NCI-H748 treated with DMSO at 0.1 percent for 48 hours (cell line): Measurements from ENCODE around the gene HMCN2.
"Not testable (repeated sequence)": the region's sequence is repeated elsewhere in the genome, so short reads cannot be mapped to it uniquely, and the experiment has no call there.

Experiments
- DNase-seq: peaks from one replicate; lab custom pipeline; 2025; lab: John Stamatoyannopoulos, UW

The HMCN2 gene

GRCh38 chr9:130432796-130433167, 167.2 kb downstream of the HMCN2 start:
- DNase-seq: no peak

- DNase-seq: peak; percentile 26
Observed at GRCh38 chr9:130433168-130433946, 167.8 kb downstream of the HMCN2 start.

- no peak for DNase-seq
Observed at GRCh38 chr9:130433947-130434262, 168.3 kb downstream of the HMCN2 start.

GRCh38 chr9:130434656-130435055, 169.1 kb downstream of the HMCN2 start:
- not testable (repeated sequence) for DNase-seq

- DNase-seq: no peak
Observed at GRCh38 chr9:130437011-130437789, 171.6 kb downstream of the HMCN2 start.

GRCh38 chr9:130438382-130438981, 172.9 kb downstream of the HMCN2 start:
- no peak for DNase-seq

GRCh38 chr9:130441031-130441430, 175.5 kb downstream of the HMCN2 start:
- DNase-seq: no peak

- DNase-seq: no peak
Observed at GRCh38 chr9:130442746-130443455, 177.3 kb downstream of the HMCN2 start.

GRCh38 chr9:130443456-130443801, 177.9 kb downstream of the HMCN2 start:
- no peak for DNase-seq

- no peak for DNase-seq
Observed at GRCh38 chr9:130443840-130444492, 178.4 kb downstream of the HMCN2 start.

- peak; percentile 36 for DNase-seq
Observed at GRCh38 chr9:130444565-130445221, 179.1 kb downstream of the HMCN2 start, which contains the start of gene ASS1. Gene ASS1 (plus strand): TSS chr9:130444961. CDS start chr9:130452229, 7,268 bp downstream.

- no peak for DNase-seq
Observed at GRCh38 chr9:130445268-130445983, 179.9 kb downstream of the HMCN2 start.

GRCh38 chr9:130446101-130446861, 180.7 kb downstream of the HMCN2 start:
- no peak for DNase-seq

GRCh38 chr9:130447193-130447816, 181.7 kb downstream of the HMCN2 start:
- DNase-seq: no peak

- DNase-seq: no peak
Observed at GRCh38 chr9:130448035-130448624, 182.6 kb downstream of the HMCN2 start.

GRCh38 chr9:130448771-130449603, 183.4 kb downstream of the HMCN2 start:
- no peak for DNase-seq

- no peak for DNase-seq
Observed at GRCh38 chr9:130450344-130451003, 184.9 kb downstream of the HMCN2 start.

- DNase-seq: no peak
Observed at GRCh38 chr9:130451004-130451390, 185.4 kb downstream of the HMCN2 start.
